Ascending aorta (tissue), 2 donors: Measurements from ENCODE around the gene TMEM88. TPM values are rescaled to one million over a fixed set of nuclear protein-coding genes. Genes with fewer than 3 reads are reported as not detected.
"Not testable (repeated sequence)": the region's sequence is repeated elsewhere in the genome, so short reads cannot be mapped to it uniquely, and the experiment has no call there.

ENCODE experiments used
- DNase-seq, 2 donors: peaks; one replicate each; pipeline ENCODE4 v3.0.0-alpha.2; 2019; ENCODE audit warnings: low spot score in 2 of 2
- H3K27ac ChIP-seq, 2 donors: fragments of 200-600 bp; sonication (generic); one replicate each; pipeline ENCODE4 v1.5.1; 2016 to 2017; ENCODE audit warnings: mild to moderate bottlenecking in 1 of 2
- H3K27me3 ChIP-seq: fragments of 200-600 bp; sonication (generic); one replicate; pipeline ENCODE4 v1.5.1; 2017
- H3K36me3 ChIP-seq, 2 donors: fragments of 200-600 bp; sonication (generic); one replicate each; pipeline ENCODE4 v1.5.1; 2016
- H3K4me1 ChIP-seq, 2 donors: fragments of 200-600 bp; sonication (generic); one replicate each; pipeline ENCODE4 v1.5.1; 2016 to 2017; ENCODE audit warnings: mild to moderate bottlenecking in 1 of 2
- H3K4me3 ChIP-seq, 2 donors: fragments of 200-600 bp; sonication (generic); one replicate each; pipeline ENCODE4 v1.5.1; 2016 to 2017; ENCODE audit warnings: mild to moderate bottlenecking in 1 of 2
- H3K9me3 ChIP-seq, 2 donors: fragments of 200-600 bp; sonication (generic); one replicate each; pipeline ENCODE4 v1.5.1; 2016
- intact Hi-C: fragments of 100-400 bp; cut with DNase I; formaldehyde crosslinking; loops from one replicate; pipeline ENCODE4 v1.15.1; 2023
- total RNA-seq: library from RNA; depleted of rRNA; stranded (reverse); fragments of >200 nt; gene quantifications from one replicate; pipeline ENCODE4 v1.1.0, GENCODE V29; 2016
- TF ChIP-seq, protein P1 (sequence below), 3 experiments: fragments of 200-600 bp in 2 of 3; fragments of 450-650 bp in 1 of 3; sonication (generic) in 2 of 3; IDR thresholded peaks; one replicate each; pipeline ENCODE4 v1.5.1; 2016 to 2019; ENCODE audit warnings: antibody characterized with exemption in 3 of 3, mild to moderate bottlenecking in 1 of 3, moderate library complexity in 1 of 3

Gene TMEM88, protein sequence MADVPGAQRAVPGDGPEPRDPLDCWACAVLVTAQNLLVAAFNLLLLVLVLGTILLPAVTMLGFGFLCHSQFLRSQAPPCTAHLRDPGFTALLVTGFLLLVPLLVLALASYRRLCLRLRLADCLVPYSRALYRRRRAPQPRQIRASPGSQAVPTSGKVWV
- total RNA-seq, result 223 TPM

DNA sequence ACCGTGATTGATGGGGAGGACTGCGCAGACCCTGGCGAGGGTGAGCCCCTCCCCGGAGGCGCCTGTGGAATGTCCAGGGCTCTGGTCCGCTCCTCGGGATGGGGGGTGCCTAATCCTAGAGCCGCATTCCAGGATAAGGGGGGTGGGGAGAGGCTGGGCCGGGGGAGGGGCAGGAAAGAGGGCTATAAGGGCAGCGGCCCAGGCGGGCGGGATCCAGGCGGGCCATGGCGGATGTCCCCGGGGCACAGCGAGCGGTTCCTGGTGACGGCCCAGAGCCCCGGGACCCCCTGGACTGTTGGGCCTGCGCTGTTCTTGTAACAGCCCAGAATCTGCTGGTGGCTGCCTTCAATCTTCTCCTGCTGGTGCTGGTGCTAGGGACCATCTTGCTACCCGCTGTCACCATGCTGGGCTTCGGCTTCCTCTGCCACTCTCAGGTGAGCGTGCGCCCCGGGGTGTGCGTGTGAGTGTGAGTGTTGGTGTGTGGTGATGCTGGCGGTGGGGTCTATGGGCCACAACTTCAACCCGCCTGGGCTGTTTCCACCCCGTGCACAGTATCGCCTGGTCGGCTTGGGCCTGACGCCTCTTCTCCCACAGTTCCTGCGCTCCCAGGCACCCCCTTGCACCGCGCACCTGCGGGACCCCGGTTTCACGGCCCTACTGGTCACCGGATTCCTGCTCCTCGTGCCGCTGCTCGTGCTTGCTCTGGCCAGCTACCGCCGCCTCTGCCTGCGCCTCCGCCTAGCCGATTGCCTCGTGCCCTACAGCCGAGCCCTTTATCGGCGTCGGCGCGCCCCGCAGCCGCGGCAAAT, at the start of gene TMEM88:
TSS of gene TMEM88 (plus strand) at position 216 of the 809 bp plus-strand sequence. CDS start at position 225, 9 bp downstream.
- intact Hi-C loops, result loop anchor here (5.0 to 10.0 kb wide), 2 partner anchors 262 to 370 kb away; partner anchors contain the start of genes ALOXE3, POLR2A and SLC35G6
- TF ChIP-seq, protein P1, sequence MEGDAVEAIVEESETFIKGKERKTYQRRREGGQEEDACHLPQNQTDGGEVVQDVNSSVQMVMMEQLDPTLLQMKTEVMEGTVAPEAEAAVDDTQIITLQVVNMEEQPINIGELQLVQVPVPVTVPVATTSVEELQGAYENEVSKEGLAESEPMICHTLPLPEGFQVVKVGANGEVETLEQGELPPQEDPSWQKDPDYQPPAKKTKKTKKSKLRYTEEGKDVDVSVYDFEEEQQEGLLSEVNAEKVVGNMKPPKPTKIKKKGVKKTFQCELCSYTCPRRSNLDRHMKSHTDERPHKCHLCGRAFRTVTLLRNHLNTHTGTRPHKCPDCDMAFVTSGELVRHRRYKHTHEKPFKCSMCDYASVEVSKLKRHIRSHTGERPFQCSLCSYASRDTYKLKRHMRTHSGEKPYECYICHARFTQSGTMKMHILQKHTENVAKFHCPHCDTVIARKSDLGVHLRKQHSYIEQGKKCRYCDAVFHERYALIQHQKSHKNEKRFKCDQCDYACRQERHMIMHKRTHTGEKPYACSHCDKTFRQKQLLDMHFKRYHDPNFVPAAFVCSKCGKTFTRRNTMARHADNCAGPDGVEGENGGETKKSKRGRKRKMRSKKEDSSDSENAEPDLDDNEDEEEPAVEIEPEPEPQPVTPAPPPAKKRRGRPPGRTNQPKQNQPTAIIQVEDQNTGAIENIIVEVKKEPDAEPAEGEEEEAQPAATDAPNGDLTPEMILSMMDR (IDR thresholded peaks at IDR 0.05), result no peak
- DNase-seq, result no peak
- H3K27me3 ChIP-seq, result no peaks in the 10 kb centered on the region
- H3K4me1 ChIP-seq, result peaks cover 12 to 28% of the 10 kb centered on the region in 2 donors
- H3K27ac ChIP-seq, result peak within 1 kb of the TSS; percentile 87 to 88
- H3K36me3 ChIP-seq, result peaks cover 5 to 22% of the 10 kb centered on the region in 2 donors
- H3K9me3 ChIP-seq, result no peaks in the 10 kb centered on the region
- H3K4me3 ChIP-seq, result peak within 1 kb of the TSS; percentile 73 to 76

DNA sequence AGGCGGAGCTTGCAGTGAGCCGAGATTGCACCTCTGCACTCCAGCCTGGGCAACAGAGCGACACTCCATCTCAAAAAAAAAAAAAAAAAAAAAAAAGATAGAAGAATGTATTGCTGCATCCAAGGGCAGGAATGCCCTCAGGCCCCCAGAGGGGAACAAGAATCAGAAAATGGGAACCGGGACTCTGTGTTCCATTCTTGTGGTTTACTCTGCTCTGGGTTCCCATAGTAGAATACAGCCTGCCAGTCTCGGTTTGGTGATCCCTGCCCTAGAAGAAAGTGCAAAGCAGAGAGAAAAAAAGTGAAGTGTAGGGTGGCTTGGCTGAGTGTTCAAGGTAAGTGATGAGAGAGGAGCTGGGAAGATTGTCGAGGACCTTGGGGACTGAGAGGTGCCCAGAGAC, 48.3 kb upstream of the TMEM88 start:
- Histone ChIP-seq H3K27me3 (no peaks in the 10 kb centered on the region), H3K4me1 (no peaks in the 10 kb centered on the region), H3K36me3 (no peaks in the 10 kb centered on the region), H3K9me3 (no peaks in the 10 kb centered on the region), H3K27ac (no peak overlapping the region), H3K4me3 (no peak overlapping the region)
- intact Hi-C loops, result no loop called here
- TF ChIP-seq, protein P1 (IDR thresholded peaks at IDR 0.05), result no peak
- no peak for DNase-seq

DNA sequence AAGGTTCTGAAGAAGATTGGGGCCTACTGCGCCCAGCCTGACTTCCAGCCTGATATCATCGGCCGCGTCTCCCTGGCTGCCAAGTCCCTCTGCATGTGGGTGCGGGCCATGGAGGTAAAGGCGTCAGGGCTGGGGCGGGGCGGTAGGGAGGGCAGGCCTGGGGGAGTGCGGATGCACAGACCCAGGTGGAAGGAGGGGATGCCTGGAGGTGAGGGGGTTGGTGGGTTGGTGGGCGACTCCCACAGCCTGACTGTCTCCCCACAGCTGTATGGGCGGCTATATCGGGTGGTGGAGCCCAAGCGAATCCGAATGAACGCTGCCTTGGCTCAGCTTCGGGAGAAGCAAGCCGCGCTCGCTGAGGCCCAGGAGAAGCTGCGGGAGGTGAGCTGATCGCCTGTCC, 47.7 kb upstream of the TMEM88 start:
- no peaks in the 10 kb centered on the region for H3K4me1 ChIP-seq
- no peak overlapping the region for H3K27ac ChIP-seq
- no peaks in the 10 kb centered on the region for H3K27me3 ChIP-seq
- H3K36me3 ChIP-seq, result no peaks in the 10 kb centered on the region
- no peak overlapping the region for H3K4me3 ChIP-seq
- no peak for DNase-seq
- TF ChIP-seq, protein P1 (IDR thresholded peaks at IDR 0.05), result no peak
- no peaks in the 10 kb centered on the region for H3K9me3 ChIP-seq
- intact Hi-C loops, result no loop called here

DNA sequence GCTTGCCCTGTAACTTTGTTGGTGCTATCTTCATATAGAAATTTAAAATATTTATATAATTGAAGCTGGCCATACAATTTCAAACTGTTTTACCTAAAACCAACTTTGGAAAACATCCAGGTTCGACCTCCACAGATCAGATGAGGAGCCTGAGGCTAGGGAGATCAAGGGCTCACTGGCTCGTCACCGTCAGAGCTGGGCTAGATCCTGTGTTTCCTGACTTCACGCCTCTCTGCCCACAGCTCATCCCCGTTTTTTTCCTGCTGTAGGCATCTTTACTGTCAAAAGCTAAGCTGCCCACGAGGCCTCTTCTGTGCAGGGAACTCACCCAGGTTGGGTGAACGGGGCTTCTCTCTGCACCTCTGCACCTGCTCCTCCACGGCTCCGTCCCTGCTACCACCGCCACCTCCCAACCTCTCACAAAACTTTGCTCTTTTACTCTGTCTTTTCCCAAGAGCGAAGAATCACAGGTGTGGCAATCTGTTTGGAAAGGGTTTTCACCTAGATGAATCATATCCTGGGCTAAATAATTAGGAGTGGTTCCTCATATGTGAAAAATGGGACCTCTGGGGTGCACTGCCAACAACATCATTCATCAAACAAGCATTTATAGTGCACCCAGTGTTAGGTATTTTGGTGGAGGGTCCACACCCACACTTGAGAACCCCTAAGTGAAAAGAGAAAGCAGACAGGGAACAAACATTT, 45.6 kb upstream of the TMEM88 start:
- intact Hi-C loops, result no loop called here
- no peaks in the 10 kb centered on the region for H3K9me3 ChIP-seq

DNA sequence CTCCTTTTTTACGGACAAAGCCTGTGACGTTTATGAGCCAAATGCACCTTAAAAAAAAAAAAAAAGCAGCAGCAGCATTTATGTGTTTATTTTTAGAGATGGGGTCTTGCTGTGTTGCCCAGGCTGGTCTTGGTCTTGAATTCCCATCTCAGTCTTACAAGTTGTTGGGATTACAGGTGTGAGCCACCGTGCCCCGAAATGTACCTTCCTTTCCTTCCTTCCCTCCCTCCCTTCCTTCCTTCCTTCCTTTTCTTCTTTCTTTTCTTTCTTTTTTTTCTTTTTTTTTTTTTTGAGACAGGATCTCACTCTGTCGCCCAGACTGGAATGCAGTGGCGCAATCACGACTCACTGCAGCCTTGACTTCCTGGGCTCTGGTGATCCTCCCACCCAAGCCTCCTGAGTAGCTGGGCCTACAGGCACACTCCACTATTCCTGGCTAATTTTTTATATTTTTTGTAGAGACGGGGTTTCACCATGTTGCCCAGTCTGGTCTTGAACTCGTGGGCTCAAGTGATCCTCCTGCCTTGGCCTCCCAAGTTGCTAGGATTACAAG, 45.0 kb upstream of the TMEM88 start:
- H3K27me3 ChIP-seq, H3K4me1 ChIP-seq, DNase-seq, H3K4me3 ChIP-seq, H3K36me3 ChIP-seq, H3K27ac ChIP-seq, intact Hi-C loops, H3K9me3 ChIP-seq: not testable (repeated sequence)

More for the DNA sequence above, 45.6 kb upstream of the TMEM88 start:
- TF ChIP-seq, protein P1 (IDR thresholded peaks at IDR 0.05), result no peak
- Histone ChIP-seq H3K36me3 (no peaks in the 10 kb centered on the region), H3K27ac (no peak overlapping the region), H3K4me3 (no peak overlapping the region), H3K4me1 (no peaks in the 10 kb centered on the region), H3K27me3 (no peaks in the 10 kb centered on the region)
- DNase-seq, result no peak
